NK-92 (cell line): ENCODE results near the gene TBC1D14.
"Not testable (repeated sequence)": the region's sequence is repeated elsewhere in the genome, so short reads cannot be mapped to it uniquely, and the experiment has no call there.

ENCODE experiments used
- DNase-seq: peaks from one replicate; lab custom pipeline; 2025; ENCODE audit not compliant: unreplicated experiment; lab: John Stamatoyannopoulos, UW

The TBC1D14 gene

DNA sequence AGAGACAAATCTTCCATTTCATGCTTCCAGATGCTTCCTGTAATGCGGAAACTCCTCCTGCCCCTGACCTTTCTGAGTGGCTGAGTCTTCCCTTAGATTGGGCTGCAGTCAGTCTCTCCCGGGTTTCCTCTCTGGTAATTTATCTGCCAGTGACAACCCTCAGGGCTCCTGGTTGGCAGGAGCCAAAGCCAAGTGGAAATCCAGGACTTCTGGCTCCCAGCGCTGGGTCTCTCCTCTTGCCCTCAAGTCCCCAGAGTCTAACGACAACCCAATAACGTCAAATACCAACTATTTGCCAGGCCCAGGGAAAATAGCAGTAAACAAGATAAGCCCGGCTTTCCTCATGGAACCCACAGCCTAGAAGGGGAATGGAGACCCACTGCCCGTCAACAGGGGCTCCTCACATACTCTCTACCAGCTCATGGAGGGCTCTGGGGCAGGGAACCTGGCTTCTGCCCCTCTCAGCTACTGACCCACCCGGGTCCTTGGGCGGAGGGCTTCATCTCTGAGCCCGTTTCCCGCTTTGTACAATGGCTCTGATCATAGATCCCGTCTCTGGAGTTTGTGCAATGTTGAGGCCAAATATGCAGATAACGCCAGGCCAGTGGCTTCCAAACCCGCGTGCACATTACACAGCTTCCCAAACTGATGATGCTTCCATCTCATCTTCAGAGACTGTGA is 1.1 kb upstream of the TBC1D14 start:
- no peak for DNase-seq

DNA sequence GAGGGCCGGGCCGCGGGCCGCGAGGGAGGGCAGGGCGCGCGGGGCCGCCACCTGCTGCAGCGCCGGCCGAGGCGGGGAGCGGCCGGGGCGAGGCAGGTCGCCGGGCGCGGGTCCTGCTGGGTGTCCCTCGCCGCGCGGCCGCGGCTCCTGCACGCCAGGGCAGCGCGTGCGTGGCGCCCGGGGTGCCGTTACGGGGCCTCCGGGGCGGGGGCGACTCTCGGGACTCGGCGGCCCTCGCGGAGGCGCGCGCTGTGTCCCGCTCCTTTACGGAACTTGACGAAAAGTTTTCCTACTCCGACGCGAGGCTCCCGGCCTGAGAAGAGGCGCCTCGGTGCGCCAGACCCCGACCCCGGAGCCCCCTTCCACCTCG is 329 bp downstream of the TBC1D14 start:
- no peak for DNase-seq

DNA sequence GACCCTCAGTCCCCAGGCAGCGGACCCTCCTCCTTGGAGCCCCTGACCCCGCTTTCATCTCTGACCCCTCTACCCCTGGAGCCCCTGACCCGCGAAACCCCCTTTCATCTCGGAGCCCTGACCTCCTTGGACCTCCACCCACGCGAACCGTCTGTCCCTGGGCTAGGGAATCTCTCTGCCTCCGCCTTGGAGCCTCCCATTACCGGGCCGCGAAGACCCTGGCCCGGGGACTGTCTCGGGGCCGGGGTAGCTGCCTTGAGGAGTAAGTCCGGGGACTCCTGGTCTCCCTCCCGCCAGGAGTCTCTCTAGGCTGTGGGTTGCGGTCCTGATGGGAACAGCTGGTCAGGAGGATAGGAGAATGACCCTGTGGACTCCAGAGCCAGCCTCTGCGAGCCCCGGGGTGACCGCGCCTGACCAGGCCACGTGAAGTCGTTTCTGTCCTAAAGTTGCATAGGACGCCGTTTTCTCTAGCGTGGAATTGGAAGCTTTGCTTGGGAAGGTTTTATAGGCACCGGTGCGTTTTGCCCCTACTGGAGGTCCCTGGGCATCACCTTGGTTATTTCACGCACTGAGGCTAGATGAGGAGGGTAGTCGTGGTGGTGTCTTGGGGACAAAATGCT is 824 bp downstream of the TBC1D14 start:
- no peak for DNase-seq

DNA sequence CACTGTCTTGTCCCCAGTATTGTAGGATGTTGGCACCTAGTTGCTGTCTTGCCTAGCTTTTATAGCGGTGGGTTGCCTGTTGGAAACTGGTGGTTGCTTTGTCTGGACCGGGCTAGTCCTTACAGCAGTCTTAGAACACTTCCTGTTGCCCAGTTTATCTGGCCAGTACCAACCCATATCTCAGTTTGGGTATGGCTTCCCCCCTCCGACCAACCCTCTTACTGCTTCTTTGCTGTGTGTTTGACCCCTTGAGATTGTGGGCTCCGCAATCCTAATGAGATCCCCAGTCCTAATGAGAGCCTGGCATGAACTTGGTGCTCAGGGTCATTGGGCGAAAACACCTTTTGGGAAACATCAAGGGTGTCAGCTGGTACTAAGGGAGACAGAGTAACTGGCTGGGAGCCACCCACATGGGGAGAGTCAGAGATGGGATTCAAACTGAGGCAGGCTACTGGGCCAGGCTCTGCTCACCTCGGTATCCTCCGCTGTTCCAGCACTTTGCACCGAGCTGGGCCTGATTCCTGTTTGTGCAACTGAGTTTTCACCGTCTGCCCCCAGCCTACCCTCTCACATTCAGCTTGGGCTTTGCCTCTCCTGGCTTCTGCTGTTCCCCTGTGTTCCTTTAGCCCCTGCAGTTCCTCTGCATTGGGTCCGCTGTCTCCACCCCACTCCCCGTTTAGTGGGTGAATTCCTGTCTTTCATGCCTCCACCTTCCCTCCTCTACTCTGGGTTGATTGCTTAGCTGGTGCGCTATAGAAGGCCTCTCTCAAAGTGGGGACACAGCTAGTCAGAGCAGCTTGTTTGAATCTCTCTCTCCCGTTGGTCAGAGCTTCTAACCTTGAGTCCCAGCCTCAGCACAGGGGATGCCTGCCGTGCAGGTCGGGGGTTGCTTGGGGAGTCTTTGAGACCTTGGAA is 1.6 kb downstream of the TBC1D14 start:
- DNase-seq: no peak

DNA sequence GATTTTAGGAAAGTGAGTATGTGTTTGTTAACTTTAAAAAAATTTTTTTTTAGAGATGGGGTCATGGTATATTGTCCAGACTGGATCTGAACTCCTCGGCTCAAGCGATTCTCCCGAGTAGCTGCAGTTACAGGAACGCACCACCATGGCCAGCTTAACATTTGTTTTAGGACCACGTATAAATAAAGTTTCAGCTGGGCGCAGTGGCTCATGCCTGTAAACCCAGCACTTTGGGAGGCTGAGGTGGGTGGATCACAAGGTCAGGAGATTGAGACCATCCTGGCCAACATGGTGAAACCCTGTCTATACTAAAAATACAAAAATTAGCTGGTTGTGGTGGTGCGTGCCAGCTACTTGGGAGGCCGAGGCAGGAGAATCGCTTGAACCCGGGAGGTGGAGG is 2.3 kb downstream of the TBC1D14 start:
- DNase-seq: not testable (repeated sequence)

DNA sequence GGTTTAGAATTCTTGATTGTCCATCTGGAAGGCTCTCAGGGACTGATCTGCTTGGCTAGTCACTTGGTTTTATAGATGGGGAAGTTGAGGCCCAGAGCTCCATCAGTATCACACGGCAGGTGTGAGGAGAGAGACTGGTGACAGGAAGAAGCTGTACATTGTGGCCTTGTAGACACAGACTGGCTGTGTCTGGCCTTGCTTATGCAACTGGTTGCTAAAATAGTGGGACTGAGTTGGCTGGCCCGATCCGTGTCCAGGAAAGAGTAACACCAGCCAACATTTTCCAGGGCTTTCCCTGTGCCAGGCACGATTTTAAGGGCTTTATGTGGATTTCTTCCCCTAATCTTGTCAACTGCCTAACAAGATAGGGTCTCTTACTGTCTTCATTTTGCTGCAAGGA is 2.8 kb downstream of the TBC1D14 start:
- DNase-seq: no peak

DNA sequence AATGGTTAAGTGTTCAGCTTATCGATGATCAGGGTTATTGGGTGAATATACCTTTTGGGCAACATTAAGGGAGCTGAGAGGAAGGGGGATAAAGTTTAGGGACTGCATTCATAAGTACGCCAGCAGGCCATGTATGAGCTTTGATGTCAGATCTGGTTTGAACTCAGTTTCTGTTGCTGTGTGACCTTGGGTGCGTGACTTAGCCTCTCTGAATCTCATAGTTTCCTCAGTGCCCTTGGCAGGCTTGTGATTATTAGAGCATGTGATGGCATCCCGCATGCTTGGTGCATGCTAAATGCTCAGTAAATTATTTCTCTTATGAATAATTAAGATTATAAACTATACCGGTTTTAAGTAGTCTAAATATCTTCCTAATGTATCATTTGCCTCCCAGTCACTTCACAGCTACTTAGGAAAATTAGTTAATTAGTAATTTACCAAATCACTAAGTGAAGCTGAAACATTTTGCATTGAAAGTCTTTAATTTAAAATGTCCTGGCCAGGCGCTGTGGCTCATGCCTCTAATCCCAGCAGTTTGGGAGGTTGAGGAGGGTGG is 3.8 kb downstream of the TBC1D14 start:
- DNase-seq: no peak

DNA sequence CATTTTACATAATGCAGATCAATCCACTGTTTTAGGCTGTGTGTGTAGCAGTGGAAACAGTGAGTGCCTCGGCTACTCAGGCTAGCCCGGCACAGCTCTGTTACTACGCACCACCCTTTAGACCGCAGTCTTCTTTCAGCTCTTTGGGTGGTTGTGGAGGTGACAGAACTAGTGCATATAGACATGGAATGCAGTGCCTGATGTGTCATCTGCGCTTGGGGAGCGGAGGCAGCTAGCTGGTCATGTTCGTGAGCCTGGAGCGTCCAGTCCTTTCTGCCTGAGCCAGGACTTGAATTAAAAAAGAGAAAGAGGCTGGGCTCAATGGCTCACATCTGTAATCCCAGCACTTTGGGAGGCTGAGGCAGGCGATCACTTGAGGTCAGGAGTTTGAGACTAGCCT is 4.8 kb downstream of the TBC1D14 start:
- no peak for DNase-seq

DNA sequence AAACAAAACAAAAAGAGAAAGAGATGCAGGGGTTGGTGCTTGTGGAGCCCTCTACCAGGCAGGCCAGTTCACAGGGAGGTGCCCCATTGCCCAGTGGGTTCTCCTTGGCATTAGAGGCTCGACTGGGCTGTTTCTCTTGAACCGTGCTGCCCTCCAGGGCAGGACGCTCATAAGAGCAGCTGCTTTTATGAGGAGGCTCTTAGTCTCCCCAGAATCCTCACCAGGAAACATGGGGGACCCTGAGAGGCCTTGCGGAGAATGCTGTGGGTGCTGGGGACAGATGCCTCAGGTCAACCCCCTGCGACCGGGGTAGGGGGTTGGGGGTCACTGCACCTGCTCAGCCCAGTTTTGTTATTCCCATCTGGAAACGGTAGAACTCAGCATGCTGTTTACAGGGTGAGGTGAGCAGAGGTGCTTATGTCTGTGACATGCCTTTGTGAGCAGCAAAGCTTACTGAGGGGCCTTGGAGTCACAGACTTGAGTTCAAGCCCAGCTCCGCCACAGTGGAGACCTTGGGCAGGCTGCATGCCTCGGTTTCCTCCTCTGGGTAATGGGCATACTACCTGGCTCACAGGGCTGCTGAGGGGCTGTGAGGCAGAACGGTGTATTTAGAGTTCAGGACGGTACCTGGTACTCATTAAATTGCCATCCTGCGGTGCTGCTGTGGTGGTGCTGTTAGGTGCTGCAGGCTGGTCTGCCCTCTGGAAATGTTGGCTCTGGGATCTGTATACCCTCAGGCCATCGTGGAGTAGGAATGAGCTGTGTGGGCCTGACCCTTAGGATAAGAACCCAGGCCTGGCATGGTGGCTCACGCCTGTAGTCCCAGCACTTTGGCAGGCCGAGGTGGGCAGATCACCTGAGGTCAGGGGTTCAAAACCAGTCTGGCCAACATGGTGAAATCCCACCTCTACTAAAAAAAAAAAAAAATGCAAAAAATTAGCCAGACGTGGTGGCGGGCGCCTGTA is 5.7 kb downstream of the TBC1D14 start:
- no peak for DNase-seq

DNA sequence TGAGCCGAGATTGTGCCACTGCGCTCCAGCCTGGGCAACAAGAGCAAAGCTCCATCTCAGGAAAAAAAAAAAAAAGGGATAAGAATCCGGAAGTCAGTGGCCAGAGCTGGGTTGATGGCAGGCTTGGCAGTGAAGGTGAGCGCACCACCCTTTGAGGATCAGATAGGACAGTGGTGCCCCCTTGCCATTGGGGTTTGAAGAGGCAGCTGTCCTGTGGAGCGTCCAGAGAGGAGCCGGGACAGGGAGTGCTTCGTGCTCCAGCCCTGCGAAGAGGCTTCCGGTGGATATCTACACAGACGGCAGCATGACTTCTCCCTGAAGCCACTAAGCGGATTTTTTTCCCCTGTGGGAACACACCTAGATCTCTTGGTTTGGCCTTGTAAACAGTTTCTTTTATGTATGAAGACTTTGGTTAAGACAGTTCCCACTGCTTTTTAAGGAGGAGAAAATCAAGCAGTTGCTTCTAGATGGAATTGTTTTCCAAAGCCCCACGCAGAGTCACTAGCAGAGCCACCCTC is 6.5 kb downstream of the TBC1D14 start:
- DNase-seq: no peak

DNA sequence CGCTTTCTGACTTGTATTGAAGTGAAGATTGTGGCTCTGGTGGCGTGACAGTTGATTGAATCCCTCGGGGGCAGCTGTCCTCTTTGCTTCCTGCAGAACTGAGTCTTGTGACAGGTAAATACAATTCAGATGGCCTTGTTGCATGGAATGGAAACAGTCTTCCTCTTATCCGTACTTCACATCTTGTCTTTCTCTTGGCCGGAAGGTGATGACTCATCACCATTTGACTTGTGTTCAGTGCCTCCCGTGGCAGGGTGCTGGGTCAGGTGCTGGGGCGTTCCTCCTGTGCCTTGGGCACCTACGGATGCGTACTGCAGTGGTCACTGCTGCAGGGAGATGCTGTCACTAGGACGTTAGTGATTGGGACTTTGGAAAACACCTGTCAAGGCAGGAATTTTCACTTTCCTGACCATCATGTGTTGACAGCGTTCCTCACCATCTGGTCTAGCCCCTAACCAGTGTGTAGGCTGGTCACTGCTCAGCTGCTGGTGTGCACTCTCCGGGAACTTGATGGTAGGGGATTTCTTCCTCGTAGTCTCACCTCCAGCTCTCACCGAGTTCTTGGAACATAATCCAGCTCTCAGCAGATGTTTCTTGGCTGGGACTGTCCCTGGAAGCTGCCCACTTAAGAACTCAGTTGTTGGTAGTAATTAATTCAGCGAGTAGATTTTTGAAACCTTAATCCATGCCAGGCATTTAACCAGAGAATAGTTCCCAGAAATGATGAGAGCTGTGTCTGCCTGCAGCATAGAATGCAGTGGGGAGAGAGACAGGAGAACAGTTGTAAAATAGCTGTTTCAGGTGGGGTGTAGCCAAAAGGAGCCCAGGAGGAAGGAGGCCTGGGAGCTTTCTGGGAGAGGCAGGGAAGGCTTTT is 7.2 kb downstream of the TBC1D14 start:
- no peak for DNase-seq

DNA sequence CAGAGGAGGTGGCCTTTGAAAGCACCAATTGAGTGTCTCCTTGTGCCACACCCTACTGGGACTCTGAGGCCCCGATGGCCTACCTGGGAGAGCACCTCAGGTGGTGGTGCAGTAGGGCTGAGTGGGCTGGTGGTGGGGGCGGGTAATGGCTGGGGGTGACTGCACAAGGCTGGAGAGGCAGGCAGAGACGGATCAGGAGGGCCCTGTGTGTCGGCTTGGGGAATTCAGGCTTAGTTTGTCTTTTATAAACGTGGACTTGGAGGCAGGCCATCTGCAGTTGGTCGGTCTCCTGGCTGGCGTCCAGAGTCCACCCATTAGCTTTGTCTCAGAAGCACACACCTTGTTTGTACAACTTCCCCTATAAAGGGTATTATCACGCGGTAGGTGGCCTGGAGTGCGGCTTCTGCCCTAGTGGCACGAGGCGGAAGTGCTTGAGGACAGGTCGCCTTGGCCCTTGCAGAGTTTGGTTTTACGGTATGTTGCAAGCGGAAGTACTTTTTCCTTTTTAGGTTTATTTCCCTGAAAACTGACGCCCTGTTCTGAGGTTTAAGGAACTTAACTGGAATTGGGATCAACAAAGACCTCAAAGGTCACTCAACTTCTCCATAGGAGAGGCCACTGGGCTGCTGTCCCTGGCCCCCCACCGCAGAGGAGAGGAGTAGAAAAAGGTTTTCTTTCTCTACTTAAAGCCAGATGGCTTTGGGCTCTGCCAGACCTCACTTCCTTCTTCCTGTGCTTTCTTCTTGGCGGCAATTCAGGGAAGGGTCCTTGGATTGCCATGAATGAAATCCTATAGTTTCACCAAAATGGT is 8.0 kb downstream of the TBC1D14 start:
- no peak for DNase-seq

DNA sequence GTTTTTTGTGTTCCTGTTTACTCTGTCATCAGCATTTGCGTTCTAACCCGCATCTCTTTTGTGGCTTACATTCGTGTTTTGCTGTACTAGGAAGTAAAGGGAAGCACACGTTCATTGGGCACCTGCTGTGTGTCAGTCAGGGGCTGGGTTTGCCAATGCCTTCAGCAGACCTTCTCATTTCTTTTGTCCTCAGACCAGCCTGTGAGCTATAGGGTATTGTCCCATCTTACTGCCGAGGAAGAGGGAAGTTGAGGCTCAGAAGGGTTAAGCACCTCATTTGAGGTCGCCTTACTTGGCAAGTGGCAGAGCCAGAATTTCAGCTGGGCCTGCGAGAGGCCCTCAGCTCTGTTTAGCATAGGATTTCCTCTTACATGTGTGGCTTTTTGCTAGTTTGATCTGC is 8.7 kb downstream of the TBC1D14 start:
- no peak for DNase-seq

DNA sequence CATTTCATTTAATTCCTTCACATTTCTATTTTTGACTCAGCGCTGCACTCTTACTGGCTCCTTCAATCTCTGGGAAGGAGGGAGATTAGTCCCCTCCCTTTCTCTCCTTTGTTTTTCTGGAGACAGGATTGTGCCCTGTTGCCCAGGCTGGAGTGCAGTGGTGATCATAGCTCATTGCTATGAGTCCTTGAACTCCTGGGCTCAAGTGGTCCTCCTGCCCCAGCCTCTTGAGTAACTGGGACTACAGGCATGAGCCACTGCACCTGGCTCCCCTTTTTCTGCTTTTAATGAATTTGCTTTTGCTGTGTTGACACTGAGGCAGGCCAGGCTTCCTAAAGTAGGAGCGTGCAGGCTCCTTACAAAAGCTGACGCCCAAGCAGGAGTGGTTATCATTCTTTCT is 10.5 kb downstream of the TBC1D14 start:
- no peak for DNase-seq

DNA sequence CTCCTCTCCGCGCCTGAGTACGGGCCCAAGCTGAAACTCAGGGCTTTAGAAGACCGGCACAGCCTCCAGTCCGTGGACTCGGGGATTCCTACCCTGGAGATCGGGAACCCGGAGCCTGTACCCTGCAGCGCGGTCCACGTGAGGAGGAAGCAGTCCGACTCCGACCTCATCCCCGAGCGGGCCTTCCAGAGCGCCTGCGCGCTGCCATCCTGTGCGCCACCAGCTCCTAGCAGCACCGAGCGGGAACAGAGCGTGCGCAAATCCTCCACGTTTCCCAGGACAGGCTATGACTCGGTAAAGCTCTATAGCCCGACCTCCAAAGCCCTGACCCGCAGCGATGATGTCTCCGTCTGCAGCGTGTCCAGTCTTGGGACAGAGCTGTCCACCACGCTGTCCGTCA is 13.9 kb downstream of the TBC1D14 start:
- DNase-seq: no peak

DNA sequence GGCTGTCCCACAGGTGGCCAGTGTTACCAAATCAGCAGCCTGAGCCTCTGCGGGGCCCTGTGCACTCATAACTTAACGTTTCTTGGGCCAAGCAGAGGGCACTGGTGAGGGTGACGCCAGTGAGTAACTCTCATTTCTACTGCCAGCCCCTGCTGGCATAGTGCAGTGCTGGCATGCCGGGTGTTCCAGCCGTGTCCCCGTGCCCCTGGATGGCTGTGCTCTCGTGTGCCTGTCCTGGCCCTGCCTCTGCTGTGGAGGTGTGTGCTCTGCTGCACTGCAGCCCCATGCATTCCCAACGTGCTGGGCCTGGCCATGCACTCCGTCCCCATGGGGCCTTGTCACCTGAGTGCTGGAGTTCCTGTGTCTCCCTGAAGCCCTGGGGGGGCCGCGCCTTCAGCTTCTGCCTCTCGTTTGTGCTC is 14.7 kb downstream of the TBC1D14 start:
- no peak for DNase-seq

DNA sequence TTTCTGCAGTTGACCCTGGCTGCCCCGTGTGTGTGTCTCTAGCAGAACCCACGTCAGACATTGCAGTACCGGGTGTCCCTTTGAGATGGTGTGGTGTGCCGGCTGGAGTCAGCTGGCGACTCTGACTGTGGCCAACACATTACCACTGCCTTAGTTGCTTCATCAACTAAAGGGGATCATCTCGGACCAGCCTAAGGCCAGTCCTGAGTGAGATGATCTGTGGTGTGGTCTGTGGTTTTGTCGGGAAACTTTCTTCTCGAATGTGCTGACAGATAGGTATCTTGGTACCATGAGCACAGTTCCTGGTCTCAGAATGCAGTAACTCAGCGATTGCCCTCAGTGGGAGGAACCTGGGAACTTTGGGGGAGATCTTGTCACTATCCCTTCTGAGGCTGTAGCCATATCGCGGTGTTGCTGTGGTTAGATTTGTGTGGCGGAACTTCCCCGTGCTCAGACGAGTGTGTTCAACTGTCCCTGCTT is 15.8 kb downstream of the TBC1D14 start:
- no peak for DNase-seq

DNA sequence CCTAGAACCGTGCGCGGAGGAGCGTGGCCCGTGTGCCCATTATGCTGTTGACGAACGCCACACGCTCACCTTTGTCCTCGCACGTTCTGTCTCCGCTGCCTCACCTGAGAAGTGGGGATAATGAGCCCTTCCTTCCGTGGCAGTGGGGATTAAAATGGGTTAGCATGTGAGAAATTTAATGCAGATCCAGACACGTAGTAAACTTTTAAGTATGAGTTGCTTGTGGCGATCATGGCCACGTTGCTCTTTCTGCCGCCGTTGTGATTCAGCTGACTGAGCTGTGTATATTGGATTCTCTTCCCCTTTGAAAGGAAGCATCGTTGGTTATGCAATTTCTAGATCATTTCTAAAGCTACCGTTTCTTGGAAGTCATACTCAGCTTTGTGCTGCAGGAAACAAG is 16.5 kb downstream of the TBC1D14 start:
- DNase-seq: no peak
